ENCODE data around the gene MED16.

Gene MED16

DNA sequence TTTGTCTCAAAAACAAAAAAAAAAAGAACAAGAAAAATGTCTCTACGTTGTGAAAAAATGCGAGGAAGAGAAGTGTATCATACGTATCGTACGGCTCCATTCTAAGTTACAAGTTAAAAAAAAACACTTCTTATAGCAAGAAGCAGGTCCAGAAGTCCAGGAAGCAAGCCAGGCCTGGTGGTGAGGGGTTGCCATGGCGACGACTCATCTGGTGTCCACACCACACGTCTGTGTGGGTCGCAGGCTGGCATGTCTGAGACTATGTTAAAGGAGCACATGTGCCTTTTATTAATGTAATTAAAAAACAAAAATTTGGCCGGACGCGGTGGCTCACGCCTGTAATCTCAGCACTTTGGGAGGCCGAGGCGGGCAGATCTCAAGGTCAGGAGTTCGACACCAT is 5.9 kb downstream of the MED16 start:
- TF ChIP-seq, protein P1, sequence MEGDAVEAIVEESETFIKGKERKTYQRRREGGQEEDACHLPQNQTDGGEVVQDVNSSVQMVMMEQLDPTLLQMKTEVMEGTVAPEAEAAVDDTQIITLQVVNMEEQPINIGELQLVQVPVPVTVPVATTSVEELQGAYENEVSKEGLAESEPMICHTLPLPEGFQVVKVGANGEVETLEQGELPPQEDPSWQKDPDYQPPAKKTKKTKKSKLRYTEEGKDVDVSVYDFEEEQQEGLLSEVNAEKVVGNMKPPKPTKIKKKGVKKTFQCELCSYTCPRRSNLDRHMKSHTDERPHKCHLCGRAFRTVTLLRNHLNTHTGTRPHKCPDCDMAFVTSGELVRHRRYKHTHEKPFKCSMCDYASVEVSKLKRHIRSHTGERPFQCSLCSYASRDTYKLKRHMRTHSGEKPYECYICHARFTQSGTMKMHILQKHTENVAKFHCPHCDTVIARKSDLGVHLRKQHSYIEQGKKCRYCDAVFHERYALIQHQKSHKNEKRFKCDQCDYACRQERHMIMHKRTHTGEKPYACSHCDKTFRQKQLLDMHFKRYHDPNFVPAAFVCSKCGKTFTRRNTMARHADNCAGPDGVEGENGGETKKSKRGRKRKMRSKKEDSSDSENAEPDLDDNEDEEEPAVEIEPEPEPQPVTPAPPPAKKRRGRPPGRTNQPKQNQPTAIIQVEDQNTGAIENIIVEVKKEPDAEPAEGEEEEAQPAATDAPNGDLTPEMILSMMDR (IDR thresholded peaks at IDR 0.05; ENCODE audit: insufficient read depth, low read depth, low read length, missing control alignments): no peak
- no peak overlapping the region for H3K4me3 ChIP-seq (ENCODE audit: low read length)
- no peak for DNase-seq (ENCODE audit: low read depth)

DNA sequence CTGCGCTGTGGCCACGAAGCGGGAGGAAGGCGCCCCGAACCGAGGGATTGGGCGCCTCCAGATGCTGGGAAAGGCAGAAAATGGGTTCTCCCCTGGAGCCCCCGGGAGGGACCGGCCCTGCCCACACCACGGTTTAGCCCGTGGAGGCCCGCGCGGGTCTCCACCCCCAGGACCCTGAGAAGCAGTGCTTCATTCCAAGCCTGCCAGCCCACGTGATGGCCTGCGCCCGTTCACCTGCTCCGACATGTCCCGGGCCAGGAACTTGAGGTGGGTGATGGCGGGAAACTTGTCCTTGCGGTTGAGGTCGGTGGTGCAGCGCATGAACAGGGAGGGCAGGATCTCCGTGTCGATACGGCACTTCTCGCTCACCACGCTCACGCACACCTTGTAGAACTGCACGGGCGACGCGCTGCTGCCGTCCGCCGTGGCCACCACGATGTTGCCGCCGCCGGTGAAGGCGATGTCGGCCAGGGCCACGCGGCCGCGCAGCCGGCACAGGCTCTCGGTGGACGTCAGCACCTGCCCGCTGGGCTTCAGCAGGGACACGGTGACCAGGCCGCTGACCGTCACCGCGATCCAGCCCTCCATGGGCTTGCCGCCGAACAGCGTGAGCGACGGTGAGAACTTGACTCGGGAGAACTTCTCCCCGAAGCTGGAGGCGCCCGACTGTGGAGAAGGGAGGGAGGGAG is 7.3 kb downstream of the MED16 start:
- DNase-seq (ENCODE audit: low read depth): no peak
- TF ChIP-seq, protein P1 (IDR thresholded peaks at IDR 0.05; ENCODE audit: insufficient read depth, low read depth, low read length, missing control alignments): no peak
- H3K4me3 ChIP-seq (ENCODE audit: low read length): no peak overlapping the region

DNA sequence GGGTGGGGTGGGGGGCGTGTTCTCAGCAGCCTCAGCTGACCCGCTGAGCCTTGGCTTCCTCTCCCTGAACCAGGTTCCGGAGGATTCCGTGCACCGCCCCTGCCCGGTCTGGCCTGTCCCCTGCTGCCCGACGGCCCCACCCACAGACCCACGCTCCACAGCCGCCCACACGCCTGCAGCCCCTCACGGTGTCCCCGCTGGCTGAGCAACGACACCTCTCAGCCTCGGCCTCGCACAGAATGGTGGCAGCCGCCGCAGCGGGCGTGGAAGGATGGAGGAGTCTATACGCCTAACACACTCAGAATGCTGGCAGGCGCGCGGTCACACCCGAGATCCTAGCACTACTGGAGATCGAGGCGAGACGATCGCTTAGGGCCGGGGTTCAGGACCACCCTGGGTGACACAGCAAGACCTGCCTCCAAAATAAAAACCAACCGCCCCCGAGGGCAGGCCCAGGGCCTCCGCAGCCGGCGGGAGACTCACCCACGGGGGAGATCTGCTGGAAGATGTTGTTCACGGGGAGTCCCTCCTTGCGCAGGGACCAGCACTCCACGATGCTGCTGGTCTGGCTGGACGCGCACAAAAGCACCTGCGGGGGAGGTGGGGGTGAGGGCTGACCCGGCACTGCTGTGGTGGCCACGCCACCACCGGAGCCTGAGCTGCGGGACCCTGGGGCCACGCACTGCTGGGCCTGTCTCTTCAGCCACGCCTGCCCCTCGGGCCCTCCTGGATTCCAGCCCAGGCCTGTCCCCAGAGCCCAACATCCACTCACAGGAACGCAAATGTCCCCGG is 8.4 kb downstream of the MED16 start:
- TF ChIP-seq, protein P1 (IDR thresholded peaks at IDR 0.05; ENCODE audit: insufficient read depth, low read depth, low read length, missing control alignments): no peak
- no peak overlapping the region for H3K4me3 ChIP-seq (ENCODE audit: low read length)
- DNase-seq (ENCODE audit: low read depth): no peak

DNA sequence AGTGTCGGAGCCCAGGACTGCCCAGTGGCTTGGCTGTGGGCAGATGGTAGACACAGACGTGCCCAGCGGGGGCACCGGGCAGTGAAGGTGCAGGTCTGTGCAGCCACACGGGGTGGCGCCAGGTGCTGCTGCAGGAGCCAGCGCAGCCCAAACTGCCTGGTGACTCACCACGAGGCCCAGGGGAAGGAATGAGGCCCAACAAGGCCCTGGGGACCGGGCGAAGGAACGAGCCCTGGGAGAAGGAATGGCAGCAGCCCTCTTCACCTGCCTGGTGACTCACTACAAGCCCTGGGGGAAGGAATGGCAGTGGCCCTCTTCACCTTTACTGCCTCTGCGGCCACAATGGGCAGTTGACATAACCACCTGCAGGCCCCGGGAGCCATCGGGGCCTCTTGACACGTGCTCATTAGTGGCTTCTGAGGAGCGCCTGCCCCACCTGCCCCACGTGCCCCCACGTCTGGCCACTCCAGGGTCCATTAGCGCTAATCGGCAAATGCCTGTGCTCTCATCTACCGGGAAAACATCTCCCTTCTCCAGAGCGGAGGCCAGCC is 9.3 kb downstream of the MED16 start:
- TF ChIP-seq, protein P1 (IDR thresholded peaks at IDR 0.05; ENCODE audit: insufficient read depth, low read depth, low read length, missing control alignments): peak; percentile 59
- H3K4me3 ChIP-seq (ENCODE audit: low read length): no peak overlapping the region
- DNase-seq (ENCODE audit: low read depth): peak; percentile 89

DNA sequence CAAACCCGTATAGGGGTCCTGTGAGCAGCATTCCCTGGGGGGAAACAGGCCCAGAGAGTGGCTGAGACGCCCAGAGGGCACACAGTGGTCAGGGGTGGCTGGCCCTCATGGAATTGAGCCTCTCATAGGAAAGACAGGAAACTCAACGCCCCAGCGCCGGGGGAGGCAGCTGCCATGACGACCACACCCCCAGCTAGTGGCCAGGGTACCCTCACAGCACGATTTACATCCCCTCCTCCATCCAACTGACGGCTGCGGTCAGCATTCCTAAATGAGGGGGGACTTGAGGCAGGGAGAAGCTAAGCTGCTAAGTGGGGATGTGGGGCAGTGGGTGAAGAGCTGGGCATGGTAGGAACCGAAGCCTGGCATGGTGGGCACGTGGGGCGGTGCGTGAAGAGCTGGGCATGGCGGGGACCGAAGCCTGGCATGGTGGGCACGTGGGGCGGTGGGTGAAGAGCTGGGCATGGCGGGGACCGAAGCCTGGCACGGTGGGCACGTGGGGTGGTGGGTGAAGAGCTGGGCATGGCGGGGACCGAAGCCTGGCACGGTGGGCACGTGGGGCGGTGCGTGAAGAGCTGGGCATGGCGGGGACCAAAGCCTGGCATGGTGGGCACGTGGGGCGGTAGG is 10.0 kb downstream of the MED16 start:
- TF ChIP-seq, protein P1 (IDR thresholded peaks at IDR 0.05; ENCODE audit: insufficient read depth, low read depth, low read length, missing control alignments): no peak
- H3K4me3 ChIP-seq (ENCODE audit: low read length): no peak overlapping the region
- no peak for DNase-seq (ENCODE audit: low read depth)

DNA sequence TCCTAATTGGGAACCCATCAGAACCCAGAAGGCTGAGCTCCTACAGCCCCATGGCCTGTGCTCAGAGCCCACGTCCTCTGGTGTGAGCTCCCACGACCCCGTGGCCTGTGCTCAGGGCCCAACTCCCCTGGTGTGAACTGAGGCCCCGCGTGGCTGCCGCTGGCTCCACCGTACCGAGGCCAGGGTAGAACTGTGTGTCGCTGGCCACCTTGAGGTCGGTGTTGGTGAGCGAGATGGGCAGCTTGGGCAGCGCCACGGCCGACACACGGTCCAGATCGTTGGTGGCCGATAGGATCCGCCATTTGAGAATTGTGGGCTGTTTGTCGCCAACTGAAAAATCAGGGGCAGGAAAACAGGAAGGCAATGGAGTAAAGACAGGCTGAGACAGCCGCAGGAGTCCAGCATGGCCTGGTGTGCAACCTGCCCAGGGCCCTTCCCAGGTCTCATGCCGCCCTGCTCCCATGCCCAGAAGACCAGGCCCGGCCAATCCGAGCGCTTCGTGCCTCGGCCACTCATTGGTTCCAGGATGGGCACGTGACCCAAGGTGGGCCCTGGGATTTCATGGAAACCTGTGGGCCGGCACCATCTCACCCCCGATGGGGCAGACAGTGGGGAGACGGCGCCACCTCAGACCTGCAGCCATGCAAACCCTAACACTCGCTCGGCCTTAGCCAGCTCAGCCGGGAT is 11.5 kb downstream of the MED16 start:
- no peak for DNase-seq (ENCODE audit: low read depth)
- TF ChIP-seq, protein P1 (IDR thresholded peaks at IDR 0.05; ENCODE audit: insufficient read depth, low read depth, low read length, missing control alignments): no peak
- H3K4me3 ChIP-seq (ENCODE audit: low read length): no peak overlapping the region

Measured in epithelial cell of esophagus (primary cell).